HS-27A (cell line): Measurements from ENCODE around the gene METAP1.
"Not testable (repeated sequence)": the region's sequence is repeated elsewhere in the genome, so short reads cannot be mapped to it uniquely, and the experiment has no call there.

Source experiments
- DNase-seq: peaks from one replicate; pipeline ENCODE4 v3.0.0-alpha.2; 2012; ENCODE audit warnings: low read depth, missing footprints

METAP1 gene

DNA sequence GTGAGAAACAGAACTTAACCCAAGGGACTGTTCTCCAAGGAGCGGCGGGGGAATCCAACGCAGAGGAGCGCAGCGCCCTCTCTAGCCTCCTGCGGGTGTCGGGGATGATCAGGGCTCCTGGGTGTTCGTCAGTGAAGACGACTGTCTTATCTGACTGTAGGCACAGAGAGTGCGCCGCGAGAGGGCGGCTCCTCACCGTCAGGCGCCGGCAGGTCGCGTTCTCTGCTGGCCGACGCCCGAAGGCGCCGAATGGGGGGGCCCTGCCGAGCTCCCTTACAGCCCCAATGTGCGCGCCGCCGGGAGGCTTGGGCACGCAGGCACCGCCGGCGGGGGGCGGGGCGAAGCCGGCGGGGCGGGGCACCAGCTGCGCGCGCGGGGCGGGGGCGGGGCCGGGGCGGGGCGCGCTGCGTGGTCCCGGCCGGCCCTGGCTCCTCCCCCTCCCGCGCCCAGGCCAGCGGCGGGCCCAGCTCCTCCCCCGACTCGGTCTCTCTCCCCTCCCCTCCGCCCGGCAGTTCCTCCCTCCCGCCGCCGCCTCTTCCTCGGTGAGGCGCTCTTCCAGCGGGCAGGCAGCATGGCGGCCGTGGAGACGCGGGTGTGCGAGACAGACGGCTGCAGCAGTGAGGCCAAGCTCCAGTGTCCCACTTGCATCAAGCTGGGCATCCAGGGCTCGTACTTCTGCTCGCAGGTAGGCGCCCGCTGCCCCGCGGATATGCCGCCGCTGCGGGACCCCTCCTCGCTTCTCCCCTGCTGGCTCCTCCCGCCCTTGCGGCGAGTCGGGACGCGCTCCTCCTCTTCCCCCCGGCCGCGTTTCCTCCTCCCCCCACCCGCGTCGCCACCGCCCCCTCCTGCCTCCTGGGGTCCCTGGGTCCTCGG lies at the start of gene METAP1:
Gene METAP1 (plus strand): TSS at position 539 of the 873 bp plus-strand sequence. CDS start 33 bp downstream, at position 572.
- peak; percentile 51 for DNase-seq

- no peak for DNase-seq
Observed at GRCh38 chr4:98946359-98946758, 49.2 kb upstream of the METAP1 start.

DNA sequence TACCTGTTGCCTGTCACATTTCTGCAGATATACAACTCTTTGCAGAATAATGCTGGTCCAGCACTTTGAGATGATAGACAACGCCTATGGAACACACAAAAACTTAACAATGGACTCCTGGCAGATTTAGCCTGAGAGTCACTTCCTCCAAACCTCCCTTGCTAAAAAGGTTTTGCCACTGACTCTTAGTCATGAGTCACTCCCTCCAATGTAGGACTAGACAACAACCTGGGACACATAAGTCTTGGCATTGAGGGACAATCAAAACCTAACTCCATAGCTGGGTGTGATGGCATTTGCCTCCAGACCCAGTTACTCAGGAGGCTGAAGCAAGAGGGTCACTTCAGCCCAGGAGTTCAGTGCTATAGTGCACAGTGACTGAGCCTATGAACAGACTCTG lies 44.6 kb upstream of the METAP1 start:
- no peak for DNase-seq

- no peak for DNase-seq
Observed at GRCh38 chr4:98951710-98952109, 43.8 kb upstream of the METAP1 start.

- DNase-seq, result no peak
Observed at GRCh38 chr4:98955229-98955628, 40.3 kb upstream of the METAP1 start.

GRCh38 chr4:98958065-98958464 lies 37.5 kb upstream of the METAP1 start:
- DNase-seq, result no peak

- DNase-seq, result no peak
Observed at GRCh38 chr4:98959411-98959810, 36.1 kb upstream of the METAP1 start.

DNA sequence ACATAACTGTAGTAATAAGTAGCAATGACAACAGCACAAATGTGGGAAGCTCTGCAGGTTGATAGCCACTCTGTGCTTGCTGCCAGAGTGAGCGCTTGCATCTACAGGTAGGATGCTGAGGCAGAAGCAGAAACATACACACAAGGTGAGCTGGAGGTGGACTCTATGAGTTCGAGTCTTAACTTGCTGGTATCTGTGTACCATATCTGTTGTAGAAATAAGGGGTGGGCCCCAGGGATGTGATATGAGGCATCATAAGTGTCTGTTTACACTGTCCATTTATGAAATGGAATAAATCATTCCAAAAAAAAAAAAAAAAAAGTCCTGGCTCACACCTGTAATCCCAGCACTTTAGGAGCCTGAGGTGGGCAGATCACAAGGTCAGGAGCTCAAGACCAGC lies 33.8 kb upstream of the METAP1 start:
- DNase-seq, result no peak

DNA sequence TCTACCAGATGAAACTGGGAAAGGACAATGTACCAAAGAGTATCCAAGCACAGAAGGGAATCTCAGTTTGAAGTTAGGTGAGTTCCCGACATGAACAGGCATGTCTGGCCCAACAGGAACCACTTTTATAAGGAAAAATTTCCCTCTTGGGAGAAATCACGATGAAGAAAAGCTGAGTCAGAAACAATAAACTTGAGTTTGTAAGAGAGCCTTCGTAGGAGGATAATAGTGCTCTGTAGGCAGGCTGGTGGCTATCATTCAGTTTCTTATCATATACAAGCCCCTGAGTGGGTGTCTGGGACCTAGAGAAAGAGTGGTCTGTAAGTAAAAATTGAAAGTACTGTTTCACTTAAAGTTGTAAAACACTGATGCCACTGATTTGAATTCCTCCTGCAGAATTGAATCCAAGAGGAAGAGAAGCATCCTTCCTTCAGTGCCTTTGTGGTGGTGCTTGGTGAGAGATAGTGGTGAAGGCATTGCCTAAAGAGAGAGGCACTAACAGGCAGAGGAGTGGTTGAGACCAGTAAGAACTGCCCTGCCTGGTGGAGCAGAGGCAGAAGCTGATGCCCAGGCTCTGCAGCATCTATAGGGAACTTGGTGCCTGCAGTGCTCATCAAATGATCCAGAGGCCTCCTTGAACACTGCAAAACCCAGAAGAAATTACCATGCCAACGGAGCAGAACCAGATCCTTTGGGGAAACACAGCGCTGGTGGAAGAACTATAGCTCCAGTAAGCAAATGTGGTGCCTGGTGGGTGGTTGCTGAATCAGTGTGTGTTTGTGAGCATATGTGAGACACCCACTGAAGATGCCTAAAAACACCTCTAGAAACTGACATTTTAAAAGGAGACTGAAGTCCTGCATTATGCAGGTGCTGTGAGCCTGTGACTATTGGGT lies 31.7 kb upstream of the METAP1 start:
- DNase-seq, result no peak

DNA sequence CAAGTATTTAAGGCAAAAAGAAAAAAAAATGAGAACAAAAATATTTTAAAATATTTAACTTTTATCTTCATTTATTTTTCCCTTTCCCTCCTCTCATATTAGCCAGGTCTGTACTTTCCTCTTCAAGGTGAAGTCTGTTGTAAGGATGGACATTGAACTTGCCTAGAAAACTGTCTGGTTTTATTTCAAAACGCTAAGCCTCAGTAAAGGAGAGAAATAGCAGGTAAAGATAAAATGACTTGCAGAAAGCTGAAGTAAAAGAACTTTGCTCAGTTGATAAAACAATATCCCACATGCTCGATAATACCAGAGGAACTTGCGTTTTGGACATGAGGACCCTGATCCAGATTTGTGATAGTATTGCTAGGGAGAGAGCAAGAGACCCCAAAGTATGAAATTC lies 28.6 kb upstream of the METAP1 start:
- no peak for DNase-seq

DNA sequence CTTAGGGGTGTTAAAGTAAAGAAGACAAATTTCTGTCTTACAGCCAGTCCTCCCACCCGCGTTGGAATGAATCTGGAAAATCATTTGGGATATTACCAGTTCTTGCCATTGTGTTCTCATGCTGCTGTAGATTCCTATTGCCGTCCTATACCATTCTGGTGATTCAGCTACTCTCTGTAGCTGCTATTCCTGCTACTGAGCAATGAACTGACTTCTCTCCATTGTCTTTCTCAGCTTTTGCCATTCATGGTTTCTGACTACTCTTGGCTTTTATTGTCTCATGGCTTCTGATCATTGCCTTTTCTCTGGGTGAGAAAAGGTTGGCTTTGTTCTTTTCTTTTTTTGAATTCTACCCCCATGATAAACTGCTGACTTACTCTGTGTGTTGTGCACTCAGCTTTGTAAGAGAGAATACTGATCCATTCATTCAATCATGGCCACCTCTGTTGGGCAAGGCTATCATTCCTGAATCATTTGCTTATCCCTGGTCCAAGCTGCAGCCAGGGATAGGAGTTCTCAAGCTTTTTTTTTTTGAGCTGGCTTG lies 27.7 kb upstream of the METAP1 start:
- DNase-seq, result no peak

DNA sequence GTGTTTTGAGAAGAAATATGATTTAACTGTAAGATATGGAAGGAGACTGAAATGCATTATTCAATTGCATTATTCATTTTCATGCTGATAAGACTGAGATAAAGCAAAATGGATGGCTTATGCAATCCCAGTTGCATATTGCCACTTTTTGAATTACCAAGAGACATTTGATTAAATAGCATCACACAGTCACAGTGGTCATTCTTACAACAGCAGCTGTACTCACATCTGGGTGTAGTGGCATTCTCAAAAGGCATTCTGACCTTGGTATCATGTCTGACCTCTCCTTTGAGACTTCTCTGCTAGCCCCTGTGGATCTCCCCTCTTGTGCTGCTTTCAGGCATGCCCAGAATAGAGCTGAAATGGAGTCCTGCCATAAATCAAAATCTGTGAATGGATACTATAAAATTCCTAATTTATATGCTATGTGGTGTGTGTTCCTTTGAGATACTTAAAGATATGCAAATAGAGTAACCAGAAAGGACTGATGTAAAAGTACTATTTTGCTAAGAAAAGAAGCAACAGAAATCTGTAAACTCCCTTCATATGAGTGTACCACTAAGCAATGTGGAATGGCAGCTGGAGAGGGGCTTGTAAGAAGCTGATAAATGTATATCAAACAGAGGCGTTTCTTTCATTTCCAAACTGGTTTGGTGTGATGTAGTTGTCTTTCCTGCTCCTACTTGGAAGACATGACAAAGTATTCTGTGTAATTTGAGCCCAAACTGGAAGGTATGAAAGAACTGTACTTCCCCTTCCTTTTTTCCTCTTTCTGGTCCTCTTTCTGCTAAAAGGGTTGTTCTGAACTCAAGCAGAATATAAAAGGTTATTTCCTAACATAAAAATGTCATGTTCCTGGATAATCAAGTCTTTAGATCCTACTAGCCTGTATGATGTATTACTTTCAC lies 25.4 kb upstream of the METAP1 start:
- DNase-seq, result no peak

GRCh38 chr4:98976716-98977115 lies 18.8 kb upstream of the METAP1 start:
- DNase-seq, result no peak

DNA sequence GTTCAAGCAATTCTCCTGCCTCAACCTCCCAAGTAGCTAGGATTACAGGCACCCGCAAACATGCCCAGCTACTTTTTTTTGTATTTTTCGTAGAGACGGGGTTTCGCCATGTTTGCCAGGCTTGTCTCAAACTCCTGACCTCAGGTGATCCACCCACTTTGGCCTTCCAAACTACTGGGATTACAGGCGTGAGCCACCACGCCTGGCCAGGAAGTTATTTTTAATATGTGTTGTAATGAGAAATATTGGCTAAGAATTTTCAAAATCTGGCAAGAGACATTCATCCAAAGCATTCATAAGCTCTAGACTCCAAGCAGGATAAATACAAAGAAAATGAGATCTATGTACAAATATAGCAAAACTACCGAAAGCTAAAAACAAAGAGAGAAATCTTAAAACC lies 18.0 kb upstream of the METAP1 start:
- no peak for DNase-seq

DNA sequence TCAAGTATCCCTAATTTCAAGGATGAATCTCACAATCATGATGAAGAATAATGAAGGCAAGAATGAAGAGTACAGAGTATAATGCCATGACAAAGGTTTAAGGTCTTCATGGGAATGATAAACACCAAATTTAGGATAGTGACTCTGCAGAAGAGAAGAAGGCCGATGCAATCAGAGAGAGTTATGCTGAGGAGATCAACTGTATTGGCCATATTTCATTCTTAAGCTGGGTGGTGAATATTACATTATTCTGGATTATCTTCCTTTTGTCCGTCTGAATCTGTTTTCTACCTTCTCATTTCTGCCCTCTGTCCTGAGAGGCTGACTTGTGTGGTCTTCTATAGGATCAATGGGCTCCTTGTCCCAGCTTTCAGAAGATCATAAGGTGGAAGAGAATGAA lies 7.8 kb upstream of the METAP1 start:
- no peak for DNase-seq

GRCh38 chr4:98992835-98993234 lies 2.7 kb upstream of the METAP1 start:
- DNase-seq, result not testable (repeated sequence)

DNA sequence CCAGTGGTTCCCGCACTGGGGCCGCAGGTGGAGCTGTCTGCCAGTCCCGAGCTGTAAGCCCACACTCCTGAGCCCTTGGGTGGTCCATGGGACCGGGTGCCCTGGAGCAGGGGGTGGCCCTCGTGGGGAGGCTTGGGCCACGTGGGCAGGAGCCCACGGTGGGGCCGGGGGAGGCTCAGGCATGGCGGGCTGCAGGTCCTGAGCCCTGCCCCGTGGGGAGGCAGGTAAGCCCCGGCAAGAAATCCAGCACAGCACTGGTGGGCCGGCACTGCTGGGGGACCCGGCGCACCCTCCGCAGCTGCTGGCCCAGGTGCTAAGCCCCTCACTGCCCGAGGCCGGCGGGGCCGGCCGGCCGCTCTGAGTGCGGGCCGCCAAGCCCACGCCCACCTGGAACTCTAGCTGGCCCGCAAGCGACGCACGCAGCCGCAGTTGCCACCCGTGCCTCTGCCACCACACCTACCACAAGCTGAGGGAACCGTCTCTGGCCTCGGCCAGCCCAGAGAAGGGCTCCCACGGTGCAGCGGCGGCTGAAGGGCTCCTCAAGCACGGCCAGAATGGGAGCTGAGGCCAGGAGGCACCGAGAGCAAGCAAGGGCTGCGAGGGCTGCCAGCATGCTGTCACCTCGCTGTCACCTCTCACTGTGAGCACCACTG lies 2.0 kb upstream of the METAP1 start:
- no peak for DNase-seq

DNA sequence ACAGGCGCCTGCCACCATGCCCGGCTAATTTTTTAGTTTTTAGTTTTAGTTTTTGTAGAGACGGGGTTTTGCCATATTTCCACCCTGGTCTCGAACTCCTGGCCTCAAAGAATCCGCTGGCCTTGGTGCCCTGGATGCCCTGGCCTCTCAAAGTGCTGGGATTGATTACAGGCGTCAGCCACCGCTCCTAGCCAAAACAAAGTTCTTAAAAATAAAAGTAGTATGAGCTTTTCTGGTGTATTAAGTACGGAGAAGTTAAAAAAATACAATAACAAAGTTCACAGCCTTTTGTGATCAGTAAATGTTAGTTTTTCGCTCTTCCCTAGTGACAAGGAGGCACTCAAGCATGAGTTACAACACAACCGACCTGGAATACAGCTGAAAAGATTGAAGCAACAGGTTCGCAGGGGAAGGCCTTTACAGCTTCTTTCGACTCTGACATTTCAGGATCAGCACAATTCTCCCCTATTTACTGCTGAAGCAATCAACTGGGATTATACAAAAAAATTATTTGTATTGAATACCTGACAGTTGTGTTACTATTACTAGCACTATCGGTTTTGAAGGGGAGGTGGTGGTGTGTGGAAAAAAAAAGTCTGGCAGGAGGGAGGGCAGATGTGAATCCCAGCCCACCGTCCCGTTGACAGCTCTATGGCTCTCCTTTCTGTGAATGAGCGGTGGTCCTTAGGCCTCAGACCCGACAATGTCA lies 893 bp upstream of the METAP1 start:
- no peak for DNase-seq

GRCh38 chr4:98996056-98996764 lies 689 bp downstream of the METAP1 start:
- DNase-seq, result no peak

DNA sequence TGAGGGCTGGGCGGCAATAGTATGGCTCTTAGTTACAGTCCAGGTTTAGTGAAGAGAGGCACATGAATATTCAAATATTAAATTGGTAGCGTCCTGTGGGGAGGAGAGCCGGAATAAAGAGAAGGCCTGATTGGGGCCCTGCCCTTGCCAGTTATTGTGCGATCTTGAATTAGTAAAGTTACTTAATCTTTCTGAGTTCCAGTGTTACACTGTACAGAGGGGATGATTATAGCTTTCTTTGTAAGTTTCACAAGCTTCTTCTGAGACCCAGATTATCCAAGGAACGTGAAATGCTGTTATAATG lies 1.2 kb downstream of the METAP1 start:
- no peak for DNase-seq
